22Rv1 (cell line): ENCODE measurements around the gene CLEC4A.

Experiments
- ZFX ChIP-seq: fragments of 450-650 bp; IDR thresholded peaks from 2 replicates; pipeline ENCODE4 v1.6.1; 2017; ENCODE audit warnings: antibody characterized with exemption, borderline replicate concordance
- TF ChIP-seq, protein P1 (sequence below): fragments of 450-650 bp; IDR thresholded peaks from 2 replicates; pipeline ENCODE4 v1.5.1; 2017; ENCODE audit warnings: mild to moderate bottlenecking

DNA sequence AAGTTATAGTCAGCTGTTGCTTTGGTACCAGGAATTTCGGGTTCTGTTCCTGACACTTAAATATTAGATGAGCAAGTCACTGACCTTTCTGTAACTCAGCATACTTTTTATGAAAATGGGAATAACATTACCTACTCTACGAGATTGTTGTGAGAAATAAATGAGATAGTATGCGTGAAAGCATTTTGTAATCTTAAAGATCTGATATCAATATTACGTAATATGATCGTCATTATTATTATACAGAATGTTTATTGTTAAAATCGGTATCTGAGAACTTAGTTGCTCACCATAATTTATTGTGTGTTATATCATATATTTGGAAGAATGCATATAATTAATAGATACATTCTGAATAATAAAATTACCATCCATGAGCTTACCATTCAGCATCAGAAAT is 47.5 kb upstream of the CLEC4A start:
- TF ChIP-seq, protein P1, sequence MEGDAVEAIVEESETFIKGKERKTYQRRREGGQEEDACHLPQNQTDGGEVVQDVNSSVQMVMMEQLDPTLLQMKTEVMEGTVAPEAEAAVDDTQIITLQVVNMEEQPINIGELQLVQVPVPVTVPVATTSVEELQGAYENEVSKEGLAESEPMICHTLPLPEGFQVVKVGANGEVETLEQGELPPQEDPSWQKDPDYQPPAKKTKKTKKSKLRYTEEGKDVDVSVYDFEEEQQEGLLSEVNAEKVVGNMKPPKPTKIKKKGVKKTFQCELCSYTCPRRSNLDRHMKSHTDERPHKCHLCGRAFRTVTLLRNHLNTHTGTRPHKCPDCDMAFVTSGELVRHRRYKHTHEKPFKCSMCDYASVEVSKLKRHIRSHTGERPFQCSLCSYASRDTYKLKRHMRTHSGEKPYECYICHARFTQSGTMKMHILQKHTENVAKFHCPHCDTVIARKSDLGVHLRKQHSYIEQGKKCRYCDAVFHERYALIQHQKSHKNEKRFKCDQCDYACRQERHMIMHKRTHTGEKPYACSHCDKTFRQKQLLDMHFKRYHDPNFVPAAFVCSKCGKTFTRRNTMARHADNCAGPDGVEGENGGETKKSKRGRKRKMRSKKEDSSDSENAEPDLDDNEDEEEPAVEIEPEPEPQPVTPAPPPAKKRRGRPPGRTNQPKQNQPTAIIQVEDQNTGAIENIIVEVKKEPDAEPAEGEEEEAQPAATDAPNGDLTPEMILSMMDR = no peak
- no peak for TF ChIP-seq ZFX
